H1 (cell line): ENCODE data around the gene SPATA6L. TPM values are rescaled to one million over a fixed set of nuclear protein-coding genes. Genes with fewer than 3 reads are reported as not detected.

ENCODE experiments used
- CTCF ChIA-PET: fragments of 300-600 bp; sonication (Branson Sonifier 250); formaldehyde crosslinking; loops from one replicate; lab custom pipeline; 2021; ENCODE audit not compliant: partially characterized antibody; lab: Charles Lee
- POLR2A ChIA-PET: fragments of 300-600 bp; sonication (Branson Sonifier 250); formaldehyde crosslinking; loops from one replicate; lab custom pipeline; 2021; ENCODE audit warnings: inconsistent platforms; ENCODE audit not compliant: partially characterized antibody; lab: Charles Lee
- DNase-seq, 2 experiments: peaks; one replicate each; pipeline versions ENCODE4 v3.0.0 to v3.0.0-alpha.2; 2010 to 2022; ENCODE audit warnings: low spot score in 2 of 2, low read depth in 1 of 2, mixed read lengths in 1 of 2
- FAIRE-seq: peaks from 2 replicates; lab custom pipeline; 2011; peaks lifted over from hg19 to GRCh38; lab: Jason Lieb, UNC
- H2AFZ ChIP-seq: 2 replicates; pipeline ENCODE4 v1.8.1; 2012; ENCODE audit warnings: low read length, inconsistent platforms
- H2AK5ac ChIP-seq: 2 replicates; pipeline ENCODE4 v1.6.1; 2013; ENCODE audit warnings: low read depth, low read length
- H2BK120ac ChIP-seq: replicated peaks from 2 replicates; pipeline ENCODE3; 2013; ENCODE audit warnings: low read depth, low read length, inconsistent platforms
- H2BK12ac ChIP-seq: 2 replicates; pipeline ENCODE4 v1.6.1; 2013; ENCODE audit warnings: low read depth, low read length
- H2BK15ac ChIP-seq: 2 replicates; pipeline ENCODE4 v1.6.1; 2013; ENCODE audit warnings: low read length
- H2BK20ac ChIP-seq: 2 replicates; pipeline ENCODE4 v1.6.1; 2013; ENCODE audit warnings: low read length
- H2BK5ac ChIP-seq: 2 replicates; pipeline ENCODE4 v1.6.1; 2013; ENCODE audit warnings: low read depth, low read length
- H3K14ac ChIP-seq: 2 replicates; pipeline ENCODE4 v1.6.1; 2013; ENCODE audit warnings: inconsistent platforms; ENCODE audit not compliant: insufficient read length
- H3K18ac ChIP-seq: 2 replicates; pipeline ENCODE4 v1.6.1; 2013; ENCODE audit warnings: low read length; ENCODE audit errors: extremely low read depth
- H3K23ac ChIP-seq: 2 replicates; pipeline ENCODE4 v1.6.1; 2013; ENCODE audit warnings: inconsistent platforms; ENCODE audit not compliant: insufficient read length
- H3K23me2 ChIP-seq: 2 replicates; pipeline ENCODE4 v1.6.1; 2013; ENCODE audit warnings: low read depth, low read length
- H3K27ac ChIP-seq: 2 replicates; pipeline ENCODE4 v1.6.1; 2011; ENCODE audit warnings: low read depth, low read length, inconsistent platforms
- H3K27me3 ChIP-seq, 4 experiments: replicated peaks in 1 of 4; 1 replicate in 1 of 4; 2 replicates in 3 of 4; pipeline versions ENCODE4 v1.6.1 to v1.8.1; 2011 to 2013; ENCODE audit warnings: low read length in 3 of 4, mild to moderate bottlenecking in 3 of 4, inconsistent platforms in 2 of 4, mixed read lengths in 2 of 4, moderate library complexity in 1 of 4; ENCODE audit not compliant: control insufficient read depth in 3 of 4, insufficient read depth in 3 of 4; ENCODE audit errors: extremely low read depth in 1 of 4
- H3K36me3 ChIP-seq, 4 experiments: 2 replicates each; pipeline versions ENCODE4 v1.6.1 to v1.8.1; 2011 to 2013; ENCODE audit warnings: mild to moderate bottlenecking in 4 of 4, low read length in 3 of 4, moderate library complexity in 2 of 4, control low read depth in 1 of 4, inconsistent platforms in 1 of 4; ENCODE audit not compliant: insufficient read depth in 4 of 4, control insufficient read depth in 2 of 4
- H3K4ac ChIP-seq: replicated peaks from 2 replicates; pipeline ENCODE3; 2013; ENCODE audit warnings: low read length, low read depth, mixed read lengths, inconsistent platforms; ENCODE audit not compliant: insufficient read length
- H3K4me1 ChIP-seq, 4 experiments: replicated peaks in 1 of 4; 1 replicate in 1 of 4; 2 replicates in 3 of 4; pipeline versions ENCODE4 v1.6.1 to v1.8.1; 2011 to 2013; ENCODE audit warnings: low read length in 3 of 4, inconsistent platforms in 2 of 4, mixed read lengths in 1 of 4; ENCODE audit not compliant: insufficient read depth in 4 of 4, control insufficient read depth in 3 of 4
- H3K4me2 ChIP-seq, 2 experiments: 2 replicates each; pipeline versions ENCODE4 v1.6.1 to v1.8.1; 2011 to 2013; ENCODE audit warnings: low read depth in 2 of 2, low read length in 2 of 2, control low read depth in 1 of 2, inconsistent platforms in 1 of 2, mild to moderate bottlenecking in 1 of 2; ENCODE audit not compliant: insufficient read depth in 1 of 2
- H3K4me3 ChIP-seq, 4 experiments: fragments of 200-600, 300-600 bp in 1 of 4; sonication (generic), shearing (Covaris generic), sonication (Bioruptor Twin) in 1 of 4; 2 replicates each; pipeline versions ENCODE4 v1.5.1 to v1.8.1; 2011 to 2016; ENCODE audit warnings: low read length in 4 of 4, low read depth in 3 of 4, control low read depth in 2 of 4, inconsistent platforms in 2 of 4, mild to moderate bottlenecking in 2 of 4, mixed read lengths in 1 of 4, moderate library complexity in 1 of 4; ENCODE audit not compliant: insufficient read depth in 2 of 4; ENCODE audit errors: extremely low read depth in 1 of 4
- H3K56ac ChIP-seq: replicated peaks from 2 replicates; pipeline ENCODE3; 2013; ENCODE audit warnings: low read depth, mild to moderate bottlenecking, mixed read lengths, low read length, inconsistent platforms; ENCODE audit not compliant: insufficient read length
- H3K79me1 ChIP-seq: 2 replicates; pipeline ENCODE4 v1.6.1; 2013; ENCODE audit warnings: low read depth, low read length, control low read depth
- H3K79me2 ChIP-seq, 2 experiments: 2 replicates each; pipeline versions ENCODE4 v1.6.1 to v1.8.1; 2012 to 2013; ENCODE audit warnings: low read length in 2 of 2, mild to moderate bottlenecking in 2 of 2, inconsistent platforms in 1 of 2; ENCODE audit not compliant: insufficient read depth in 2 of 2, control insufficient read depth in 1 of 2
- H3K9ac ChIP-seq, 4 experiments: replicated peaks in 1 of 4; 1 replicate in 1 of 4; 2 replicates in 3 of 4; pipeline versions ENCODE4 v1.6.1 to v1.8.1; 2011 to 2013; ENCODE audit warnings: low read depth in 3 of 4, low read length in 3 of 4, control low read depth in 2 of 4, mild to moderate bottlenecking in 2 of 4, moderate library complexity in 2 of 4, inconsistent platforms in 1 of 4; ENCODE audit errors: extremely low read depth in 1 of 4
- H3K9me3 ChIP-seq, 2 experiments: 2 replicates each; pipeline versions ENCODE4 v1.6.1 to v1.8.1; 2012 to 2013; ENCODE audit warnings: mild to moderate bottlenecking in 2 of 2, moderate library complexity in 2 of 2, control low read depth in 1 of 2, inconsistent platforms in 1 of 2, low read depth in 1 of 2, low read length in 1 of 2, mixed read lengths in 1 of 2; ENCODE audit not compliant: insufficient read depth in 2 of 2
- H4K20me1 ChIP-seq, 2 experiments: replicated peaks in 1 of 2; 2 replicates each; pipeline versions ENCODE3 to v1.8.1; 2011 to 2013; ENCODE audit warnings: inconsistent platforms in 2 of 2, low read length in 2 of 2, mild to moderate bottlenecking in 1 of 2; ENCODE audit not compliant: insufficient read depth in 2 of 2, control insufficient read depth in 1 of 2
- H4K5ac ChIP-seq: 2 replicates; pipeline ENCODE4 v1.6.1; 2013; ENCODE audit warnings: low read length, low read depth, mixed read lengths, inconsistent platforms; ENCODE audit not compliant: insufficient read length
- H4K8ac ChIP-seq: 2 replicates; pipeline ENCODE4 v1.8.0; 2013; ENCODE audit warnings: mild to moderate bottlenecking, moderate library complexity, low read length, inconsistent platforms; ENCODE audit not compliant: insufficient read depth; ENCODE audit errors: extremely low read depth
- H4K91ac ChIP-seq: replicated peaks from 2 replicates; pipeline ENCODE3; 2013; ENCODE audit warnings: low read length, mixed read lengths, inconsistent platforms; ENCODE audit not compliant: insufficient read length
- CBX8 ChIP-seq: fragments of 300-800, 300-1000 bp; sonication (generic); IDR thresholded peaks from 2 replicates; pipeline ENCODE4 v1.7.1; 2016; ENCODE audit warnings: low read depth, low read length, borderline replicate concordance
- GABPA ChIP-seq: IDR thresholded peaks from 2 replicates; pipeline ENCODE4 v1.6.1; 2011; ENCODE audit warnings: mild to moderate bottlenecking, low read length, moderate library complexity, borderline replicate concordance; ENCODE audit not compliant: insufficient read depth
- WGBS, 2 experiments: shearing (Covaris generic) in 1 of 2; methylation state at CpG; one replicate each; pipeline versions ENCODE4 v1.1.6 to v1.1.7; 2013 to 2015; ENCODE audit warnings: low lambda C conversion rate in 2 of 2, mixed read lengths in 2 of 2, inconsistent platforms in 1 of 2, low coverage in 1 of 2, missing lambda C conversion rate in 1 of 2; ENCODE audit not compliant: insufficient replicate concordance in 2 of 2, insufficient coverage in 1 of 2, insufficient read length in 1 of 2; ENCODE audit errors: extremely low coverage in 1 of 2, missing lambda C conversion rate in 1 of 2; 5-methylcytosine and 5-hydroxymethylcytosine counted together
- polyA plus RNA-seq, 7 experiments: library from polyadenylated mRNA; depleted of rRNA in 3 of 7; stranded (reverse) in 5 of 7; unstranded in 2 of 7; fragments of >200 nt in 5 of 7; fragments of 200-250 nt in 2 of 7; gene quantifications; 1 replicate in 5 of 7; 2 replicates in 1 of 7; 4 replicates in 1 of 7; pipeline versions ENCODE4 v1.2.1 to v1.2.3, GENCODE V29; 2011 to 2013; ENCODE audit warnings: missing spikeins in 2 of 7, mixed read lengths in 2 of 7
- total RNA-seq: library from RNA; stranded (reverse); fragmentation: NEBNext Ultra II Directional; extraction: Animal tissue kit (Norgen Biotek cat#: 25700); gene quantifications from 2 replicates; pipeline ENCODE4 v1.2.1, GENCODE V29; 2021
- TF ChIP-seq, protein P1 (sequence below): IDR thresholded peaks from 2 replicates; pipeline ENCODE4 v1.6.1; 2012; ENCODE audit warnings: inconsistent platforms

The SPATA6L gene
- total and polyA plus RNA-seq, 2 of the 8 experiments (the other 6 are each of a cell fraction or from before 2014, with no cell fraction given): 0.57 to 1.1 TPM

- H3K4me1 ChIP-seq: no peaks in the 10 kb centered on the region
- H2BK20ac ChIP-seq: no peak overlapping the region
- H2AFZ ChIP-seq: no peak overlapping the region
- H3K4me3 ChIP-seq: no peak overlapping the region
- H3K23me2 ChIP-seq: no peaks in the 10 kb centered on the region
- H2AK5ac ChIP-seq: no peak overlapping the region
- H3K27ac ChIP-seq: no peak overlapping the region
- DNase-seq: no peak
- no peak overlapping the region for H3K14ac ChIP-seq
- no peak for FAIRE-seq
- ChIA-PET POLR2A (no interaction called here), CTCF (interaction anchor here (6.8 kb wide), 1 partner anchor 10 kb away, joined by 44 read pairs; no protein-coding TSS in a partner anchor)
- H2BK5ac ChIP-seq: no peak overlapping the region
- no peaks in the 10 kb centered on the region for H3K79me1 ChIP-seq
- H4K5ac ChIP-seq: no peak overlapping the region
- WGBS, 2 experiments: 78% methylated on average over 8 of the region's 8 CpGs; no CpG with 5 or more reads in 1 of the 2 experiments
- H3K4ac ChIP-seq: no peak overlapping the region
- no peak overlapping the region for H3K23ac ChIP-seq
- H2BK12ac ChIP-seq: no peak overlapping the region
- H3K9me3 ChIP-seq: no peaks in the 10 kb centered on the region
- H4K8ac ChIP-seq: no peak overlapping the region
- TF ChIP-seq GABPA (no peak), CBX8 (no peak)
- TF ChIP-seq, protein P1, sequence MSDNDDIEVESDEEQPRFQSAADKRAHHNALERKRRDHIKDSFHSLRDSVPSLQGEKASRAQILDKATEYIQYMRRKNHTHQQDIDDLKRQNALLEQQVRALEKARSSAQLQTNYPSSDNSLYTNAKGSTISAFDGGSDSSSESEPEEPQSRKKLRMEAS: no peak
- H4K91ac ChIP-seq: no peak overlapping the region
- no peak overlapping the region for H3K9ac ChIP-seq
- no peaks in the 10 kb centered on the region for H4K20me1 ChIP-seq
- H3K18ac ChIP-seq: no peak overlapping the region
- no peaks in the 10 kb centered on the region for H3K79me2 ChIP-seq
- no peak overlapping the region for H3K56ac ChIP-seq
- H2BK15ac ChIP-seq: no peak overlapping the region
- H3K4me2 ChIP-seq: no peak overlapping the region
- H2BK120ac ChIP-seq: no peak overlapping the region
- no peaks in the 10 kb centered on the region for H3K36me3 ChIP-seq
- no peaks in the 10 kb centered on the region for H3K27me3 ChIP-seq
These were observed 106.8 kb downstream of the SPATA6L start for GRCh38 chr9:4559261-4560182.
